GM18499 (cell line): ENCODE measurements around the gene CREBBP.

ENCODE experiments used
- ATAC-seq: cut with Tn5 transposase; IDR thresholded peaks from one replicate; pipeline ENCODE4 v1.9.1; 2021; ENCODE audit warnings: moderate number of reproducible peaks; ENCODE audit not compliant: insufficient read depth, unreplicated experiment

Gene CREBBP

GRCh38 chr16:3857189-3858043 is 23.1 kb downstream of the CREBBP start:
- no peak for ATAC-seq

GRCh38 chr16:3856367-3857141 is 24.0 kb downstream of the CREBBP start:
- no peak for ATAC-seq

- no peak for ATAC-seq
These were observed 25.6 kb downstream of the CREBBP start for GRCh38 chr16:3854750-3855541.

GRCh38 chr16:3850544-3850899 is 30.0 kb downstream of the CREBBP start:
- no peak for ATAC-seq

GRCh38 chr16:3849751-3850543 is 30.6 kb downstream of the CREBBP start:
- ATAC-seq, result no peak

- ATAC-seq, result no peak
These were observed 33.9 kb downstream of the CREBBP start for GRCh38 chr16:3846595-3847091.

GRCh38 chr16:3846087-3846486 is 34.4 kb downstream of the CREBBP start:
- no peak for ATAC-seq

GRCh38 chr16:3842994-3843393 is 37.5 kb downstream of the CREBBP start:
- no peak for ATAC-seq

GRCh38 chr16:3841729-3842508 is 38.6 kb downstream of the CREBBP start:
- ATAC-seq, result no peak

- ATAC-seq, result no peak
These were observed 40.9 kb downstream of the CREBBP start for GRCh38 chr16:3839402-3840184.

GRCh38 chr16:3838600-3839401 is 41.7 kb downstream of the CREBBP start:
- ATAC-seq, result no peak

GRCh38 chr16:3837851-3838586 is 42.5 kb downstream of the CREBBP start:
- ATAC-seq, result no peak

GRCh38 chr16:3836641-3837040 is 43.9 kb downstream of the CREBBP start:
- no peak for ATAC-seq

- ATAC-seq, result no peak
These were observed 45.4 kb downstream of the CREBBP start for GRCh38 chr16:3835089-3835602.

- no peak for ATAC-seq
These were observed 47.8 kb downstream of the CREBBP start for GRCh38 chr16:3832668-3833067.

- ATAC-seq, result no peak
These were observed 49.8 kb downstream of the CREBBP start for GRCh38 chr16:3830625-3831254.
